SK-N-SH treated with all-trans-retinoic acid at 6 μM for 48 hours (cell line): Measurements from ENCODE around the gene KLHL15.

Experiments used
- ATAC-seq: fragments of 200-7000 bp; cut with Tn5 transposase; 3 replicates; pipeline ENCODE4 v1.9.1; 2020; ENCODE audit warnings: mild to moderate bottlenecking, moderate library complexity
- ARNTL ChIP-seq: fragments of 450-650 bp; formaldehyde crosslinking; IDR thresholded peaks from 2 replicates; pipeline ENCODE4 v1.5.0; 2020; ENCODE audit warnings: low read depth, mild to moderate bottlenecking, moderate library complexity, borderline replicate concordance
- BACH2 ChIP-seq: fragments of 250-450 bp; sonication (Bioruptor Pico); IDR thresholded peaks from 2 replicates; pipeline ENCODE4 v1.9.0; 2021; ENCODE audit warnings: mild to moderate bottlenecking, borderline replicate concordance
- GLIS3 ChIP-seq: fragments of 250-450 bp; sonication (Bioruptor Pico); IDR thresholded peaks from 2 replicates; pipeline ENCODE4 v1.5.0; 2020; ENCODE audit warnings: mild to moderate bottlenecking, moderate library complexity
- ISL1 ChIP-seq: fragments of 250-450 bp; sonication (Bioruptor Pico); IDR thresholded peaks from 2 replicates; pipeline ENCODE4 v2.1.2; 2022; ENCODE audit warnings: mild to moderate bottlenecking, moderate library complexity
- OSR1 ChIP-seq: fragments of 250-450 bp; sonication (Bioruptor Pico); IDR thresholded peaks from 2 replicates; pipeline ENCODE4 v1.8.0; 2022; ENCODE audit warnings: moderate library complexity, mild to moderate bottlenecking, inconsistent platforms
- PATZ1 ChIP-seq: fragments of 250-450 bp; sonication (Bioruptor Pico); IDR thresholded peaks from 2 replicates; pipeline ENCODE4 v1.8.0; 2020; ENCODE audit warnings: mild to moderate bottlenecking, moderate library complexity, borderline replicate concordance
- POU6F1 ChIP-seq: fragments of 250-450 bp; sonication (Bioruptor Pico); IDR thresholded peaks from 2 replicates; pipeline ENCODE4 v1.8.0; 2021; ENCODE audit warnings: low read depth, mild to moderate bottlenecking, moderate library complexity, borderline replicate concordance
- PPARA ChIP-seq: fragments of 250-450 bp; sonication (Bioruptor Pico); IDR thresholded peaks from 2 replicates; pipeline ENCODE4 v1.5.0; 2020; ENCODE audit warnings: mild to moderate bottlenecking, borderline replicate concordance
- SNAI2 ChIP-seq: fragments of 250-450 bp; sonication (Bioruptor Pico); IDR thresholded peaks from 2 replicates; pipeline ENCODE4 v1.5.0; 2020; ENCODE audit warnings: mild to moderate bottlenecking, moderate library complexity
- TCF4 ChIP-seq: fragments of 250-450 bp; sonication (Bioruptor Pico); IDR thresholded peaks from 2 replicates; pipeline ENCODE4 v1.8.0; 2021; ENCODE audit warnings: mild to moderate bottlenecking, moderate library complexity, borderline replicate concordance
- TSHZ2 ChIP-seq: fragments of 250-450 bp; sonication (Bioruptor Pico); IDR thresholded peaks from 2 replicates; pipeline ENCODE4 v1.5.0; 2020; ENCODE audit warnings: mild to moderate bottlenecking, moderate library complexity
- ZC3H10 ChIP-seq: fragments of 250-450 bp; sonication (Bioruptor Pico); IDR thresholded peaks from 2 replicates; pipeline ENCODE4 v1.5.1; 2021; ENCODE audit warnings: mild to moderate bottlenecking, moderate library complexity
- ZFP3 ChIP-seq: fragments of 250-450 bp; sonication (Bioruptor Pico); IDR thresholded peaks from 2 replicates; pipeline ENCODE4 v1.5.0; 2020; ENCODE audit warnings: mild to moderate bottlenecking, moderate library complexity
- ZFP30 ChIP-seq: fragments of 450-650 bp; formaldehyde crosslinking; IDR thresholded peaks from 2 replicates; pipeline ENCODE4 v1.5.0; 2022; ENCODE audit warnings: mild to moderate bottlenecking, moderate library complexity
- ZNF565 ChIP-seq: fragments of 450-650 bp; formaldehyde crosslinking; conservative IDR thresholded peaks from 2 replicates; pipeline ENCODE4 v1.5.0; 2020; ENCODE audit warnings: low read depth, mild to moderate bottlenecking, moderate library complexity
- ZNF70 ChIP-seq: fragments of 450-650 bp; formaldehyde crosslinking; IDR thresholded peaks from 2 replicates; pipeline ENCODE4 v1.5.0; 2020; ENCODE audit warnings: mild to moderate bottlenecking, moderate library complexity
- TF ChIP-seq, protein P1 (sequence below): fragments of 250-450 bp; sonication (Bioruptor Pico); IDR thresholded peaks from 2 replicates; pipeline ENCODE4 v1.5.1; 2021; ENCODE audit warnings: mild to moderate bottlenecking, moderate library complexity

KLHL15 gene

GRCh38 chrX:24023972-24024669 lies 2.9 kb downstream of the KLHL15 start (continued):
- TF ChIP-seq TSHZ2 (CRISPR knock-in tag) (no peak), PATZ1 (CRISPR knock-in tag) (no peak)

DNA sequence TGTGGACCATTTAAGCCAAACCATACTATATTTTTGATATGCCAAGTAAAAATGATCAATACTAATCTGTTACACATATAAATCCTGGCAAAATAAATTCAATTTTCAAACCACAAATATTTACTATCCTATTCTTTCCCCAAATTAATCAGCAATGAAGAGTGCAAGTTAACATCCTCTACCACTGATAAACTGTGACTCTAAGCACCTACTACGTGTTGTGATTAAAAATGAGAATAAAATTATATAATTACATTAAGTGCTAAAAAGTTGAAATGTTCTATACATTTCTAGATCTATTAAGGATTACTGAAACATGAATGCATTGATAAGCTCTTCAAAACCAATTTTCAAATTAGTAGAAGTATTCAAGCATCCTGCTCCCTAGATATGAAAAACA lies 3.4 kb downstream of the KLHL15 start:
- ATAC-seq, result no peak
- TF ChIP-seq ZC3H10 (CRISPR knock-in tag) (no peak), POU6F1 (CRISPR knock-in tag) (no peak), ISL1 (CRISPR knock-in tag) (no peak), ZNF565 (CRISPR knock-in tag) (no peak)

GRCh38 chrX:24020306-24020876 lies 6.6 kb downstream of the KLHL15 start:
- no peak for ATAC-seq
- TF ChIP-seq, protein P1, sequence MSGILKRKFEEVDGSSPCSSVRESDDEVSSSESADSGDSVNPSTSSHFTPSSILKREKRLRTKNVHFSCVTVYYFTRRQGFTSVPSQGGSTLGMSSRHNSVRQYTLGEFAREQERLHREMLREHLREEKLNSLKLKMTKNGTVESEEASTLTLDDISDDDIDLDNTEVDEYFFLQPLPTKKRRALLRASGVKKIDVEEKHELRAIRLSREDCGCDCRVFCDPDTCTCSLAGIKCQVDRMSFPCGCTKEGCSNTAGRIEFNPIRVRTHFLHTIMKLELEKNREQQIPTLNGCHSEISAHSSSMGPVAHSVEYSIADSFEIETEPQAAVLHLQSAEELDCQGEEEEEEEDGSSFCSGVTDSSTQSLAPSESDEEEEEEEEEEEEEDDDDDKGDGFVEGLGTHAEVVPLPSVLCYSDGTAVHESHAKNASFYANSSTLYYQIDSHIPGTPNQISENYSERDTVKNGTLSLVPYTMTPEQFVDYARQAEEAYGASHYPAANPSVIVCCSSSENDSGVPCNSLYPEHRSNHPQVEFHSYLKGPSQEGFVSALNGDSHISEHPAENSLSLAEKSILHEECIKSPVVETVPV (CRISPR knock-in tag), result no peak
- TF ChIP-seq POU6F1 (CRISPR knock-in tag), result no peak
- no peak for TF ChIP-seq ARNTL (CRISPR knock-in tag)
- TF ChIP-seq ZFP30 (CRISPR knock-in tag), result no peak
- TF ChIP-seq PPARA (CRISPR knock-in tag), result no peak
- TF ChIP-seq BACH2 (CRISPR knock-in tag), result no peak
- no peak for TF ChIP-seq TCF4 (CRISPR knock-in tag)
- no peak for TF ChIP-seq TSHZ2 (CRISPR knock-in tag)
- TF ChIP-seq OSR1 (CRISPR knock-in tag), result no peak
- TF ChIP-seq ZNF565 (CRISPR knock-in tag), result no peak
- no peak for TF ChIP-seq ZNF70 (CRISPR knock-in tag)
- no peak for TF ChIP-seq GLIS3 (CRISPR knock-in tag)
- no peak for TF ChIP-seq ZFP3 (CRISPR knock-in tag)
- TF ChIP-seq ISL1 (CRISPR knock-in tag), result no peak
- no peak for TF ChIP-seq SNAI2
